Fibroblast of peridontal ligament (primary cell): ENCODE measurements around the gene ZNF208.
"Not testable (repeated sequence)": the region's sequence is repeated elsewhere in the genome, so short reads cannot be mapped to it uniquely, and the experiment has no call there.

ENCODE experiments used
- DNase-seq: peaks from one replicate; pipeline ENCODE4 v3.0.0-alpha.2; 2010; ENCODE audit errors: extremely low read depth

Gene ZNF208

GRCh38 chr19:21884786-21885185 is 126.0 kb downstream of the ZNF208 start:
- DNase-seq: not testable (repeated sequence)

DNA sequence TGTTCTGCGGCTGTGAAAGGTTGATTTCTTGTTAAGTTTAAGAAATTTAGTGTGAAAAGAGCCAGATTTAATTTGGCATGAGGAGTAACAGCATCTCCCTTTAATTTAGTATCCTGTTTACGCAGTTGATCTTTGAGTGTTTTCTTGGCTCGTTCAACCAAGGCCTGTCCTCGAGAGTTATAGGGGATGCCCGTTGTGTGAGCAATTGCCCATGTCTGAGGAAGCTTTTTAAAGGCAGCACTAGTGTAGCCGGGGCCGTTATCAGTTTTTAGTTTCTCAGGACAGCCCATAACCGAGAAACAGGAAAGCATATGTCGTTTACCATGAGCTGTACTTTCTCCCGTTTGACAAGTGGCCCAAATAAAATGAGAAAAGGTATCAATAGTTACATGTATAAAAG is 127.2 kb downstream of the ZNF208 start:
- DNase-seq: no peak
